ENCODE results near the gene TMEM128.
"Not testable (repeated sequence)": the region's sequence is repeated elsewhere in the genome, so short reads cannot be mapped to it uniquely, and the experiment has no call there.

Gene TMEM128

DNA sequence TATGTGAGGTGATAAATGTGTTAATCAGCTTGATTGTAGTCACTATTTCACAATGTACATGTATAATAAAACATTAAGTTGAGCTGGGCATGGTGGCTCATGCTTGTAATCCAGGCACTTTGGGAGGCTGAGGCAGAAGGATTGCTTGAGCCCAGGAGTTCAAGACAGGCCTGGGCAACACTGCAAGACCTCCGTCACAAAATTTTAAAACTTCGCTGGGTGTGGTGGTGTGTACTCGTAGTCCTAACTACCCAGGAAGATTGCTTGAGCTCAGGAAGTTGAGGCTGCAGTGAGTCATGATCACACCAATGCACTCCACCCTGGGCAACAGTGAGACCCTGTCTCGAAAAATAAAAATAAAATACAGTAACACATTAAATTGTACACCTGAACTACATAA lies 21.8 kb upstream of the TMEM128 start:
- peaks cover 46% of the 10 kb centered on the region for H3K36me3 Mint-ChIP-seq (ENCODE audit: low read depth)

GRCh38 chr4:4269331-4269731 lies 21.3 kb upstream of the TMEM128 start:
- Mint-ChIP-seq H3K36me3 (ENCODE audit: low read depth) (peaks cover 41% of the 10 kb centered on the region), H3K4me3 (peak overlapping the region; percentile 45), H3K27ac (peak overlapping the region; percentile 89), H3K4me1 (ENCODE audit: low read depth) (peaks cover 46% of the 10 kb centered on the region), H3K9me3 (no peaks in the 10 kb centered on the region), H3K27me3 (peaks cover 1% of the 10 kb centered on the region)
- intact Hi-C loops (cut with micrococcal nuclease) = no loop called here

More for the DNA sequence above, 21.8 kb upstream of the TMEM128 start:
- Mint-ChIP-seq H3K4me1 (ENCODE audit: low read depth) (peaks cover 50% of the 10 kb centered on the region), H3K27ac (peak overlapping the region; percentile 89), H3K27me3 (no peaks in the 10 kb centered on the region), H3K9me3 (no peaks in the 10 kb centered on the region), H3K4me3 (no peak overlapping the region)
- intact Hi-C loops (cut with micrococcal nuclease) = no loop called here

GRCh38 chr4:4268776-4269175 lies 20.8 kb upstream of the TMEM128 start:
- Mint-ChIP-seq H3K4me1 (ENCODE audit: low read depth) (peaks cover 43% of the 10 kb centered on the region), H3K27me3 (peaks cover 1% of the 10 kb centered on the region), H3K9me3 (no peaks in the 10 kb centered on the region), H3K27ac (peak overlapping the region; percentile 89), H3K4me3 (peak overlapping the region; percentile 45), H3K36me3 (ENCODE audit: low read depth) (peaks cover 35% of the 10 kb centered on the region)
- intact Hi-C loops (cut with micrococcal nuclease) = no loop called here

DNA sequence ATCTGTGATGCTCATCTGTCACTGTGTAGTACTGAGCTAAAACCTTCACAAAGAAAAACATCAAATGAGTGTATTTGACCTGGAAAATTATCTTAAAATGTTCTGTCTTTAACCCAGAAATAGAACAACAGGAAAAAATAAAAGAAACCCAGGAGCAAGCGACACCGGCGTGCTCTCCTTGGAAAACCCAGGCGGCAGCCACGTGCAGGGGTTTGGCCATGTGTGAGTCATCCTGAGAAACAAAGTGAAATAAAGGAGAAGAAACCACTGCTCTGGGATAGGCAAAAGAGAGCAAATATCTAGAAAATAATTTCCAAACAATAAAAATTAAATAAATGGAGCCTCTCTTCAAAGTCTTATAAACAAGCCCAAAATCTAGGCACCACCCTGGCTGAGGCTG lies 20.0 kb upstream of the TMEM128 start:
- Mint-ChIP-seq H3K4me3 (peak overlapping the region; percentile 26), H3K36me3 (ENCODE audit: low read depth) (peaks cover 27% of the 10 kb centered on the region), H3K27me3 (peaks cover 1% of the 10 kb centered on the region), H3K9me3 (no peaks in the 10 kb centered on the region), H3K27ac (peak overlapping the region; percentile 89), H3K4me1 (ENCODE audit: low read depth) (peaks cover 43% of the 10 kb centered on the region)
- intact Hi-C loops (cut with micrococcal nuclease) = no loop called here

DNA sequence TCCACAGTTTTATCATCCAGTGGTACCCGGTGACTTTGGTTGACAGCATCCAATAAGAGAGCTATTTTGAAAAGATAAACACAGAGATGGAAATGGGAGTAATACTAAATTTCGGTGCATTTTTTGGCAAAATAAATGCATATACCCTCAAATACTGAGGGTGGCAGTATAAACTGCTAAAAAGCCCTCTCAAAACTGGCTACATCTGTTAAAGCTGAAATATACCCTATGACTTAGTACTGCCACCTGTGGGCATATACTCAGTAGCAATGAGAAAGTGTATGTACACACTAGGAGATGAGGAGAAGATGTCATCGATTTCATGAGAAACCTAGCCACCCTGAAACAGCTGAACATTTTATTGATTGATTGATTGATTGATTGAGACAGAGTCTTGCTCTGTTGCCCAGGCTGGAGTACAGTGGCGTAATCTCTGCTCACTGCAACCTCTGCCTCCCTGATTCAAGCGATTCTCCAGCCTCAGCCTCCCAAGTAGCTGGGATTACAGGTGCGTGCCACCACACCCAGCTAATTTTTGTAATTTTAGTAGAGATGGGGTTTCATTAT lies 12.2 kb upstream of the TMEM128 start:
- Mint-ChIP-seq H3K4me1 (ENCODE audit: low read depth) (peaks cover 14% of the 10 kb centered on the region), H3K4me3 (peak overlapping the region; percentile 9), H3K9me3 (no peaks in the 10 kb centered on the region), H3K36me3 (ENCODE audit: low read depth) (no peaks in the 10 kb centered on the region), H3K27ac (peak overlapping the region; percentile 67), H3K27me3 (peaks cover 10% of the 10 kb centered on the region)
- intact Hi-C loops (cut with micrococcal nuclease) = loop anchor here (1.0 kb wide), 1 partner anchor 75 kb away; no protein-coding TSS in a partner anchor

DNA sequence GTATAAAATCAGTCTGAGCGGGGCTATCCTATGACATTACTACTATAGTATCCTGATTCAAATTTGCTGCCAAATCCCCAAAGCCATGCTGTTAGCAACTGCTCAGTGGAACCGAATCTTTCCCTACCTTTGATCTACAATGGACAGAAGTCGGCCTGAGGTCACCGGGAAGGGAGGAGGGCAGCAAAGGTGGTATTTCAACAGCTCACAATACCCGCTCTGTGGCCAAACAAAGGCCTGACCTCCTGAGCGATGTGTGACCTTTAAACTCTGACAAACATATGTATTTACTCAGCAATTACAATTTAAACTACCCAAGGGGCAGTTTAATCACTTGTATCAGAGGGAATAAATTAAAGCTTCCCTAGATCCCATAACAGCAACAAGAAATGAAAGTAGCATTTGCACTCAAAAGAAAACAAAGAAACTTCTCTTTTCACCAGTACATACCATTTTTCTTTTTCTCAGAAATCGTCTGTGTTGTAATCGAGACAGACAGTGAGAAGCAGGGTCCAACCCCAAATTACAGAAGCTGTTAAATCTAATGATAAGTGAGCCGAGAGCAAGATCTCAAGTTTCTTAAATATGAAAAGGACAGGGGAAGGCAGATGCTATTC lies 11.6 kb upstream of the TMEM128 start:
- Mint-ChIP-seq H3K4me1 (ENCODE audit: low read depth) (peaks cover 15% of the 10 kb centered on the region), H3K27me3 (peaks cover 12% of the 10 kb centered on the region), H3K9me3 (no peaks in the 10 kb centered on the region), H3K4me3 (peak overlapping the region; percentile 9), H3K27ac (peak overlapping the region; percentile 67), H3K36me3 (ENCODE audit: low read depth) (no peaks in the 10 kb centered on the region)
- intact Hi-C loops (cut with micrococcal nuclease) = loop anchor here (1.0 kb wide), 1 partner anchor 76 kb away; no protein-coding TSS in a partner anchor

GRCh38 chr4:4257705-4258104 lies 9.7 kb upstream of the TMEM128 start:
- H3K36me3 Mint-ChIP-seq (ENCODE audit: low read depth); H3K27ac Mint-ChIP-seq; H3K9me3 Mint-ChIP-seq; intact Hi-C loops (cut with micrococcal nuclease); H3K4me3 Mint-ChIP-seq: not testable (repeated sequence)
- Mint-ChIP-seq H3K27me3 (peaks cover 20% of the 10 kb centered on the region), H3K4me1 (ENCODE audit: low read depth) (peaks cover 20% of the 10 kb centered on the region)

DNA sequence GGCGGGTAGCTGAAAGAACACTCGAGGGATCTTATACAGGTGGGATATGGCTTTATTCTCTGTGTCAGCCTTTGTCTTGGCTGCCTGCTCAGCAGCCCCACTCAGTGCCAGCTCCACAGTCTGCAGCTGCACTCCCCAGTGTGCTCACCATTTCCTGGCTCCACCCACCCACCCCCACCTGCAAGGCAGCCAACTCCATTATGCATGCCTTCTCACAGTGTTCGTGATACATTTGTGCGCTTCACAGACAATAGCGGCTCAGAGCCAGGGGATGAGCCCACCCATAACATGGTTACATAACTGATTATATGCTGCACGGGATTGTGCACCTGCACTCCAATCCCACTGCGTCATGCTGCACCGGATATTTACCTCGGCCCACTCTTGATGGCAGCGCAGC lies 8.8 kb upstream of the TMEM128 start:
- Mint-ChIP-seq H3K4me3 (no peak overlapping the region), H3K36me3 (ENCODE audit: low read depth) (no peaks in the 10 kb centered on the region), H3K4me1 (ENCODE audit: low read depth) (peaks cover 20% of the 10 kb centered on the region), H3K27ac (no peak overlapping the region), H3K9me3 (no peaks in the 10 kb centered on the region), H3K27me3 (peaks cover 21% of the 10 kb centered on the region)
- intact Hi-C loops (cut with micrococcal nuclease) = no loop called here

- H3K36me3 Mint-ChIP-seq (ENCODE audit: low read depth) = no peaks in the 10 kb centered on the region
- intact Hi-C loops (cut with micrococcal nuclease) = no loop called here
- no peaks in the 10 kb centered on the region for H3K9me3 Mint-ChIP-seq
- no peak overlapping the region for H3K27ac Mint-ChIP-seq
- H3K4me1 Mint-ChIP-seq (ENCODE audit: low read depth) = peaks cover 11% of the 10 kb centered on the region
- H3K27me3 Mint-ChIP-seq = peaks cover 31% of the 10 kb centered on the region
- no peak overlapping the region for H3K4me3 Mint-ChIP-seq
Observed at GRCh38 chr4:4254666-4255065, 6.6 kb upstream of the TMEM128 start.

DNA sequence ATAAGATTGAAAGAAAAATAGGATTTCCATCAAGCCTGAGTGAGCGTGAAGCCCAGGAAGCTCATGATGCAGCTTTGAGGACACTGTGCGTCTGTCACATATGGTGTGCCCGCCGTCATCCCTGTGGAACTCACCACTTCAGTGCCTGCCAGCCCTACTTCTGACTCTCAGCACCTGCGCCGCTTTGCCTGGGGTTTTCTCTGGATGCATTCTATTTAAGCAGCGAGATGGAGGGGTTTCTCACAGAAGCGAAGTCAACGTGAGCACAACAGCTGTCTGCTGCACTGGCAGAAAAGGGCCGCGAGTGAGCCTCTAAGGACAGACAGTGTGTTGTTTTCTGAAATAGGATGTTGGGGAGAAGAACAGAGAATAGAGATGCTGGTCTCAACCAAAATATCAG lies 6.2 kb upstream of the TMEM128 start:
- H3K36me3 Mint-ChIP-seq (ENCODE audit: low read depth) = no peaks in the 10 kb centered on the region
- H3K4me3 Mint-ChIP-seq = no peak overlapping the region
- H3K27ac Mint-ChIP-seq = no peak overlapping the region
- intact Hi-C loops (cut with micrococcal nuclease) = no loop called here
- peaks cover 31% of the 10 kb centered on the region for H3K27me3 Mint-ChIP-seq
- no peaks in the 10 kb centered on the region for H3K9me3 Mint-ChIP-seq
- peaks cover 9% of the 10 kb centered on the region for H3K4me1 Mint-ChIP-seq (ENCODE audit: low read depth)

DNA sequence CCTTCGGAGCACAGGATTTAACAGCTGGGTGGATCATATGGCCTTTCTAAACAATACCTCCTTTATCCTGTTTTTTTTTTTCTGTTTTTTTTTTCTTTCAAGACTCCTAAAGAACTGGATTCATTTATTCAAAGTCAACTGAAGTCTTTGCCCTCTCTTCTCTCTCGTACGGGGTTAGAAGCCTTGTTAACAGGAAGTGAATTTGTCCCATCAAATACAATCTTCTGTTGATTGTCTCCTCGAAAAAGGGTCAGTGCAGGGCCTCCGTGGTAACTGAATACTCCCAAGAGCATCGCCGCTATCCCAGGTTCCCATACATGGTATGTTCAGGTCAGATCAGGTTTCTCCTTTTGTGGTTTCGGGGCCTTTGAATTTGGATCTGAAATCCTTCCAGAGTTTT lies 1.8 kb upstream of the TMEM128 start:
- intact Hi-C loops (cut with micrococcal nuclease) = loop anchor here (10.0 kb wide), 1 partner anchor 175 kb away; no protein-coding TSS in a partner anchor
- Mint-ChIP-seq H3K4me1 (ENCODE audit: low read depth) (peaks cover 35% of the 10 kb centered on the region), H3K4me3 (no peak overlapping the region), H3K9me3 (no peaks in the 10 kb centered on the region), H3K36me3 (ENCODE audit: low read depth) (peaks cover 19% of the 10 kb centered on the region), H3K27ac (no peak overlapping the region), H3K27me3 (peaks cover 20% of the 10 kb centered on the region)

DNA sequence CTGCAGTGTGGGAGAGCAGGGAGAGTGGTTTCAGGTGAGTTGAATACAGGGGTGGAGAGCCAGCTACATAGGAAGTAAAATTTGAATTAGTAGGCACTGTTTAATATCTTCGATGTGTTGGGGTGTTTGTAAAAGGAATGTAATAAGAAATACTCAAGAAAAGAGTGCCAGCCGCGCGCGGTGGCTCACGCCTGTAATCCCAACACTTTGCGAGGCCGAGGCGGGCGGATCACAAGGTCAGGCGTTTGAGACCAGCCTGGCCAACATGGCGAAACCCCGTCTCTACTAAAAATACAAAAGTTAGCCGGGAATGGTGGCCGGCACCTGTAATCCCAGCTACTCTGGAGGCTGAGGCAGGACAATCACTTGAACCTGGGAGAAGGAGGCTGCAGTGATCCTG lies 1.3 kb upstream of the TMEM128 start:
- Mint-ChIP-seq H3K27me3 (peaks cover 17% of the 10 kb centered on the region), H3K36me3 (ENCODE audit: low read depth) (peaks cover 24% of the 10 kb centered on the region), H3K27ac (peak overlapping the region; percentile 97), H3K4me1 (ENCODE audit: low read depth) (peaks cover 33% of the 10 kb centered on the region)
- H3K9me3 Mint-ChIP-seq, H3K4me3 Mint-ChIP-seq: not testable (repeated sequence)
- intact Hi-C loops (cut with micrococcal nuclease) = loop anchor here (10.0 kb wide), 1 partner anchor 175 kb away; no protein-coding TSS in a partner anchor

- Mint-ChIP-seq H3K27ac (peak overlapping the region; percentile 97), H3K4me3 (peak overlapping the region; percentile 95), H3K27me3 (peaks cover 15% of the 10 kb centered on the region), H3K4me1 (ENCODE audit: low read depth) (peaks cover 30% of the 10 kb centered on the region), H3K36me3 (ENCODE audit: low read depth) (peaks cover 29% of the 10 kb centered on the region), H3K9me3 (no peaks in the 10 kb centered on the region)
- intact Hi-C loops (cut with micrococcal nuclease) = loop anchor here (1.0 to 10.0 kb wide), 2 partner anchors 41 to 176 kb away; partner anchors contain the start of genes LYAR and ZBTB49
Observed at GRCh38 chr4:4248885-4249203, 821 bp upstream of the TMEM128 start.

DNA sequence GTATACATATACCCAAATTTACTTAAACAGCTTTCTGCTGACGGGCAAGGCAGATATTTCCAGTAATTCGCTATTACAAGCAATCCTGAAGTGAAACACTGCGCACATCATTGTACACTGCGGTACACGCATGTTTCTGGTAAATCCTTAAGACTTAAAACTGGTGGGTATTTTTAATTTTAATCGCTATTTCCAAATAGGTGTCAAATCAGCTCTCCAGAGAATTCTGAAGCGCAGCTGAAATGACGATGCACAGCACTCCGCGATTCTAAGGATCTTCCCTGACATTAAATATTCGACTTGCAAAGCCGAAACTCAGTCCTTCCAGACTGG lies 361 bp downstream of the TMEM128 start:
- H3K4me3 Mint-ChIP-seq = peak overlapping the region; percentile 95
- peak overlapping the region; percentile 97 for H3K27ac Mint-ChIP-seq
- no peaks in the 10 kb centered on the region for H3K9me3 Mint-ChIP-seq
- H3K4me1 Mint-ChIP-seq (ENCODE audit: low read depth) = peaks cover 30% of the 10 kb centered on the region
- peaks cover 11% of the 10 kb centered on the region for H3K27me3 Mint-ChIP-seq
- intact Hi-C loops (cut with micrococcal nuclease) = loop anchor here (1.0 to 10.0 kb wide), 2 partner anchors 43 to 177 kb away; partner anchors contain the start of genes LYAR and ZBTB49
- peaks cover 41% of the 10 kb centered on the region for H3K36me3 Mint-ChIP-seq (ENCODE audit: low read depth)

Data from dendritic cell treated with granulocyte-macrophage colony-stimulating factor and Interleukin-4, amounts not matched to agents 40 ng/mL and 50 ng/mL, for 4 days (primary cell).